HepG2 (cell line): ENCODE data around the gene CHMP1A. TPM values are rescaled to one million over a fixed set of nuclear protein-coding genes. Genes with fewer than 3 reads are reported as not detected.

ENCODE experiments used
- FOXA1 ChIP-seq, 2 experiments: fragments of 450-650 bp in 1 of 2; sonication (generic) in 1 of 2; formaldehyde crosslinking in 1 of 2; IDR thresholded peaks; 2 replicates each; pipeline versions ENCODE4 v1.4.0 to v1.6.1; 2016 to 2020; ENCODE audit warnings: missing genetic modification reagents in 1 of 2
- FOXC1 ChIP-seq: sonication (generic); formaldehyde crosslinking; IDR thresholded peaks from 2 replicates; pipeline ENCODE4 v1.8.0; 2022; ENCODE audit warnings: mild to moderate bottlenecking, missing genetic modification reagents, borderline replicate concordance
- GATAD1 ChIP-seq: IDR thresholded peaks from 2 replicates; pipeline ENCODE4 v1.6.1; 2016; ENCODE audit warnings: missing genetic modification reagents, missing compliant biosample characterization
- TBX3 ChIP-seq: fragments of 450-650 bp; IDR thresholded peaks from 2 replicates; pipeline ENCODE4 v1.6.1; 2017; ENCODE audit warnings: antibody characterized with exemption, mild to moderate bottlenecking, inconsistent platforms, borderline replicate concordance
- ZBTB46 ChIP-seq: sonication (generic); formaldehyde crosslinking; IDR thresholded peaks from 2 replicates; pipeline ENCODE4 v1.4.0; 2020; ENCODE audit warnings: mild to moderate bottlenecking, missing genetic modification reagents, borderline replicate concordance
- ZNF180 ChIP-seq: sonication (generic); formaldehyde crosslinking; IDR thresholded peaks from 2 replicates; pipeline ENCODE4 v1.4.0; 2020; ENCODE audit warnings: low read depth, missing genetic modification reagents, borderline replicate concordance
- ZNF3 ChIP-seq: IDR thresholded peaks from 2 replicates; pipeline ENCODE4 v1.7.0; 2017; ENCODE audit warnings: inconsistent platforms
- ZNF318 ChIP-seq: sonication (generic); formaldehyde crosslinking; IDR thresholded peaks from 2 replicates; pipeline ENCODE4 v1.4.0; 2020; ENCODE audit warnings: mild to moderate bottlenecking, missing genetic modification reagents
- ZNF326 ChIP-seq: sonication (generic); formaldehyde crosslinking; IDR thresholded peaks from 2 replicates; pipeline ENCODE4 v1.4.0; 2020; ENCODE audit warnings: missing genetic modification reagents, borderline replicate concordance
- ZNF800 ChIP-seq: sonication (generic); formaldehyde crosslinking; IDR thresholded peaks from 2 replicates; pipeline ENCODE4 v1.4.0; 2020; ENCODE audit warnings: missing genetic modification reagents
- polyA plus RNA-seq, 8 experiments: library from polyadenylated mRNA; depleted of rRNA in 3 of 8; stranded (reverse) in 7 of 8; unstranded in 1 of 8; fragments of >200 nt; fragmentation: Illumina TruSeq in 4 of 8; extraction: Trizol in 4 of 8; gene quantifications; 2 replicates each; pipeline versions ENCODE4 v1.2.1 to v1.2.3, GENCODE V29; 2011 to 2016; ENCODE audit warnings: low read depth in 4 of 8, missing spikeins in 1 of 8, mixed read lengths in 1 of 8; ENCODE audit not compliant: insufficient read depth in 1 of 8
- total RNA-seq, 5 experiments: library from RNA; depleted of rRNA; stranded (reverse); fragments of >200 nt; fragmentation: Illumina TruSeq; extraction: Trizol; gene quantifications; 2 replicates each; pipeline ENCODE4 v1.2.3, GENCODE V29; 2016; ENCODE audit warnings: low read depth in 1 of 5

CHMP1A gene
- total and polyA plus RNA-seq, 2 of the 13 experiments (the other 11 are each of a cell fraction or from before 2014, with no cell fraction given) = 69.4 to 73.3 TPM

- TF ChIP-seq ZNF318 (CRISPR knock-in tag) (no peak), ZBTB46 (no peak), FOXA1 (IDR thresholded peaks at IDR 0.05) (no peak), FOXA1 (CRISPR knock-in tag; IDR thresholded peaks at IDR 0.05) (0 out of 2 replicates have a peak, but pooled peaks have one; percentile 13), GATAD1 (CRISPR knock-in tag) (no peak), ZNF800 (CRISPR knock-in tag) (0 out of 2 replicates have a peak, but pooled peaks have one; percentile 50), ZNF3 (CRISPR knock-in tag) (no peak), ZNF180 (CRISPR knock-in tag) (0 out of 2 replicates have a peak, but pooled peaks have one; percentile 76), FOXC1 (CRISPR knock-in tag) (peak; percentile 20; the same call in 1 of the 2 replicates), TBX3 (no peak), ZNF326 (CRISPR knock-in tag) (no peak)
Observed at GRCh38 chr16:89700649-89701424, 43.3 kb upstream of the CHMP1A start (continued).
